OCI-LY7 (cell line): ENCODE measurements around the gene NPY1R. TPM values are rescaled to one million over a fixed set of nuclear protein-coding genes. Genes with fewer than 3 reads are reported as not detected.

Experiments
- BruUV-seq: library from RNA; stranded (reverse); fragments of 400-500 nt; replicated peaks from 2 replicates; lab custom pipeline; 2021; lab: Mats Ljungman, UMichigan
- CTCF ChIA-PET: fragments of 300-600 bp; sonication (Branson Sonifier 250); formaldehyde crosslinking; loops from one replicate; lab custom pipeline; 2022; ENCODE audit warnings: antibody characterized with exemption; ENCODE audit not compliant: unreplicated experiment; lab: Charles Lee
- POLR2A ChIA-PET: fragments of 300-600 bp; sonication (Branson Sonifier 250); formaldehyde crosslinking; loops from one replicate; lab custom pipeline; 2022; ENCODE audit warnings: antibody characterized with exemption; lab: Charles Lee
- DNase-seq: peaks from one replicate; pipeline ENCODE4 v3.0.0-alpha.2; 2015; ENCODE audit warnings: low spot score
- H2AFZ ChIP-seq: fragments of 200-600 bp; sonication (generic), shearing (Covaris generic); 2 replicates; pipeline ENCODE4 v1.6.1; 2014; ENCODE audit warnings: mild to moderate bottlenecking, antibody characterized with exemption, low read length, moderate library complexity
- H3K27ac ChIP-seq: fragments of 200-600 bp; sonication (generic); 2 replicates; pipeline ENCODE4 v1.5.1; 2014; ENCODE audit warnings: mixed run types, low read depth, mild to moderate bottlenecking, moderate library complexity, low read length, inconsistent platforms; ENCODE audit not compliant: poor library complexity, severe bottlenecking
- H3K36me3 ChIP-seq: fragments of 200-600 bp; sonication (generic); 2 replicates; pipeline ENCODE4 v1.6.1; 2014; ENCODE audit warnings: mild to moderate bottlenecking, antibody characterized with exemption, low read length, moderate library complexity, mixed read lengths; ENCODE audit not compliant: insufficient read depth
- H3K4me1 ChIP-seq: fragments of 200-600 bp; sonication (generic); 2 replicates; pipeline ENCODE4 v1.5.1; 2014; ENCODE audit warnings: mild to moderate bottlenecking, low read length; ENCODE audit not compliant: insufficient read depth, poor library complexity, severe bottlenecking
- H3K4me2 ChIP-seq: fragments of 200-600 bp; sonication (generic); 2 replicates; pipeline ENCODE4 v1.6.1; 2014; ENCODE audit warnings: mild to moderate bottlenecking, low read length
- H3K4me3 ChIP-seq: fragments of 200-600 bp; sonication (generic); 2 replicates; pipeline ENCODE4 v1.5.1; 2014; ENCODE audit warnings: mild to moderate bottlenecking, low read depth, low read length; ENCODE audit not compliant: poor library complexity, severe bottlenecking
- H3K79me2 ChIP-seq: fragments of 200-600 bp; sonication (generic); 2 replicates; pipeline ENCODE4 v1.6.1; 2016; ENCODE audit warnings: low read depth, mild to moderate bottlenecking, low read length, moderate library complexity, mixed read lengths; ENCODE audit not compliant: insufficient read depth
- H3K9me2 ChIP-seq: fragments of 200-600 bp; sonication (generic); 2 replicates; pipeline ENCODE4 v1.6.1; 2016; ENCODE audit warnings: mild to moderate bottlenecking, low read length, mixed read lengths; ENCODE audit not compliant: insufficient read depth
- H3K9me3 ChIP-seq: fragments of 200-600 bp; sonication (generic); 2 replicates; pipeline ENCODE4 v1.6.1; 2014; ENCODE audit warnings: mild to moderate bottlenecking, mixed run types, low read length, mixed read lengths
- H4K20me1 ChIP-seq: fragments of 200-600 bp; sonication (generic); 2 replicates; pipeline ENCODE4 v1.6.1; 2014; ENCODE audit warnings: mild to moderate bottlenecking, antibody characterized with exemption, low read length, moderate library complexity, mixed read lengths; ENCODE audit not compliant: insufficient read depth
- EZH2phosphoT487 ChIP-seq: fragments of 200-600 bp; sonication (generic); IDR thresholded peaks from 2 replicates; pipeline ENCODE4 v1.6.1; 2018; ENCODE audit warnings: low read depth, borderline replicate concordance, mild to moderate bottlenecking, mixed run types, antibody characterized with exemption, low read length, moderate library complexity, mixed read lengths
- intact Hi-C: fragments of 100-400 bp; cut with micrococcal nuclease; formaldehyde crosslinking; loops from one replicate; pipeline ENCODE4 v1.10.0; 2022; ENCODE audit not compliant: unreplicated experiment
- total RNA-seq, 2 experiments: library from RNA; depleted of rRNA in 1 of 2; stranded (reverse); fragments of >200 nt in 1 of 2; shearing (Covaris generic) in 1 of 2; gene quantifications; 2 replicates each; pipeline ENCODE4 v1.2.3, GENCODE V29; 2014 to 2022
- TF ChIP-seq, protein P1 (sequence below): fragments of 200-600 bp; sonication (generic); conservative IDR thresholded peaks from 2 replicates; pipeline ENCODE4 v1.5.1; 2014; ENCODE audit warnings: mild to moderate bottlenecking, antibody characterized with exemption, low read length, moderate library complexity, mixed read lengths

The NPY1R gene
- total RNA-seq, 2 experiments from 2014 or later, result not detected

GRCh38 chr4:163344147-163345125 lies 12.0 kb upstream of the NPY1R start:
- POLR2A ChIA-PET, result no interaction called here
- CTCF ChIA-PET, result no interaction called here
- Histone ChIP-seq H3K4me3 (no peak overlapping the region), H3K36me3 (no peaks in the 10 kb centered on the region), H3K4me2 (no peak overlapping the region), H3K4me1 (no peaks in the 10 kb centered on the region), H3K9me2 (no peaks in the 10 kb centered on the region), H3K27ac (no peak overlapping the region), H3K79me2 (no peaks in the 10 kb centered on the region), H3K9me3 (no peaks in the 10 kb centered on the region), H2AFZ (no peak overlapping the region), H4K20me1 (no peaks in the 10 kb centered on the region)
- DNase-seq, result no peak
- no TSS peak for BruUV-seq
- intact Hi-C loops, result no loop called here
- no peak for TF ChIP-seq EZH2phosphoT487
- TF ChIP-seq, protein P1, sequence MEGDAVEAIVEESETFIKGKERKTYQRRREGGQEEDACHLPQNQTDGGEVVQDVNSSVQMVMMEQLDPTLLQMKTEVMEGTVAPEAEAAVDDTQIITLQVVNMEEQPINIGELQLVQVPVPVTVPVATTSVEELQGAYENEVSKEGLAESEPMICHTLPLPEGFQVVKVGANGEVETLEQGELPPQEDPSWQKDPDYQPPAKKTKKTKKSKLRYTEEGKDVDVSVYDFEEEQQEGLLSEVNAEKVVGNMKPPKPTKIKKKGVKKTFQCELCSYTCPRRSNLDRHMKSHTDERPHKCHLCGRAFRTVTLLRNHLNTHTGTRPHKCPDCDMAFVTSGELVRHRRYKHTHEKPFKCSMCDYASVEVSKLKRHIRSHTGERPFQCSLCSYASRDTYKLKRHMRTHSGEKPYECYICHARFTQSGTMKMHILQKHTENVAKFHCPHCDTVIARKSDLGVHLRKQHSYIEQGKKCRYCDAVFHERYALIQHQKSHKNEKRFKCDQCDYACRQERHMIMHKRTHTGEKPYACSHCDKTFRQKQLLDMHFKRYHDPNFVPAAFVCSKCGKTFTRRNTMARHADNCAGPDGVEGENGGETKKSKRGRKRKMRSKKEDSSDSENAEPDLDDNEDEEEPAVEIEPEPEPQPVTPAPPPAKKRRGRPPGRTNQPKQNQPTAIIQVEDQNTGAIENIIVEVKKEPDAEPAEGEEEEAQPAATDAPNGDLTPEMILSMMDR, result no peak

GRCh38 chr4:163343604-163344146 lies 11.3 kb upstream of the NPY1R start, which contains the start of gene NPY5R:
NPY5R (plus strand) TSS chr4:163343892; CDS start chr4:163350274, 6,382 bp downstream.
- Histone ChIP-seq H3K79me2 (no peaks in the 10 kb centered on the region), H3K4me3 (no peak within 1 kb of the TSS), H3K4me2 (no peak within 1 kb of the TSS), H3K4me1 (no peaks in the 10 kb centered on the region), H4K20me1 (no peaks in the 10 kb centered on the region), H3K36me3 (no peaks in the 10 kb centered on the region), H3K9me2 (no peaks in the 10 kb centered on the region), H3K9me3 (no peaks in the 10 kb centered on the region), H3K27ac (no peak within 1 kb of the TSS), H2AFZ (no peak within 1 kb of the TSS)
- CTCF ChIA-PET, result no interaction called here
- POLR2A ChIA-PET, result no interaction called here
- no TSS peak for BruUV-seq
- intact Hi-C loops, result no loop called here
- no peak for DNase-seq
- TF ChIP-seq EZH2phosphoT487, result no peak
- TF ChIP-seq, protein P1, result no peak
